Gastrocnemius medialis (tissue), 4 donors: ENCODE data around the gene TPT1.
A peak's percentile ranks its signal among the peaks of the same experiment; 100 is the strongest.

Source experiments
- POLR2A ChIP-seq, 2 donors: fragments of 450-650 bp; IDR thresholded peaks; one replicate each; pipeline ENCODE4 v1.6.1; 2017; ENCODE audit warnings: antibody characterized with exemption in 2 of 2, mild to moderate bottlenecking in 2 of 2, moderate library complexity in 2 of 2
- TF ChIP-seq, protein P1 (sequence below), 5 experiments: fragments of 450-650 bp in 3 of 5; fragments of 200-600 bp in 2 of 5; sonication (generic) in 2 of 5; IDR thresholded peaks in 4 of 5; conservative IDR thresholded peaks in 1 of 5; 1 replicate in 4 of 5; 2 replicates in 1 of 5; pipeline ENCODE4 v1.5.1; 2016 to 2019; ENCODE audit warnings: antibody characterized with exemption in 5 of 5, mild to moderate bottlenecking in 3 of 5, moderate library complexity in 3 of 5

GRCh38 chr13:45341034-45341798 lies at the start of gene TPT1:
- TF ChIP-seq, protein P1, sequence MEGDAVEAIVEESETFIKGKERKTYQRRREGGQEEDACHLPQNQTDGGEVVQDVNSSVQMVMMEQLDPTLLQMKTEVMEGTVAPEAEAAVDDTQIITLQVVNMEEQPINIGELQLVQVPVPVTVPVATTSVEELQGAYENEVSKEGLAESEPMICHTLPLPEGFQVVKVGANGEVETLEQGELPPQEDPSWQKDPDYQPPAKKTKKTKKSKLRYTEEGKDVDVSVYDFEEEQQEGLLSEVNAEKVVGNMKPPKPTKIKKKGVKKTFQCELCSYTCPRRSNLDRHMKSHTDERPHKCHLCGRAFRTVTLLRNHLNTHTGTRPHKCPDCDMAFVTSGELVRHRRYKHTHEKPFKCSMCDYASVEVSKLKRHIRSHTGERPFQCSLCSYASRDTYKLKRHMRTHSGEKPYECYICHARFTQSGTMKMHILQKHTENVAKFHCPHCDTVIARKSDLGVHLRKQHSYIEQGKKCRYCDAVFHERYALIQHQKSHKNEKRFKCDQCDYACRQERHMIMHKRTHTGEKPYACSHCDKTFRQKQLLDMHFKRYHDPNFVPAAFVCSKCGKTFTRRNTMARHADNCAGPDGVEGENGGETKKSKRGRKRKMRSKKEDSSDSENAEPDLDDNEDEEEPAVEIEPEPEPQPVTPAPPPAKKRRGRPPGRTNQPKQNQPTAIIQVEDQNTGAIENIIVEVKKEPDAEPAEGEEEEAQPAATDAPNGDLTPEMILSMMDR (IDR thresholded peaks at IDR 0.05 in 4 of 5, conservative IDR thresholded peaks at IDR 0.05 in 1 of 5): peak in 1 of 5 experiments; percentile 11
- TF ChIP-seq POLR2A (IDR thresholded peaks at IDR 0.05): peak; percentile 95 to 97
